DND-41 (cell line): ENCODE data around the gene TMEM97.

Source experiments
- EZH2 ChIP-seq: IDR thresholded peaks from 3 replicates; pipeline ENCODE4 v1.6.1; 2012; ENCODE audit warnings: borderline replicate concordance, low read depth, mild to moderate bottlenecking, moderate library complexity, low read length, inconsistent platforms; ENCODE audit not compliant: severe bottlenecking
- TF ChIP-seq, protein P1 (sequence below): IDR thresholded peaks from 2 replicates; pipeline ENCODE4 v1.5.1; 2012; ENCODE audit warnings: borderline replicate concordance, low read length, moderate library complexity, mild to moderate bottlenecking; ENCODE audit not compliant: poor library complexity, severe bottlenecking; ENCODE audit errors: extremely low read depth

GRCh38 chr17:28370035-28370743 lies 51.2 kb downstream of the TMEM97 start, which contains the start of gene VTN:
- TF ChIP-seq, protein P1, sequence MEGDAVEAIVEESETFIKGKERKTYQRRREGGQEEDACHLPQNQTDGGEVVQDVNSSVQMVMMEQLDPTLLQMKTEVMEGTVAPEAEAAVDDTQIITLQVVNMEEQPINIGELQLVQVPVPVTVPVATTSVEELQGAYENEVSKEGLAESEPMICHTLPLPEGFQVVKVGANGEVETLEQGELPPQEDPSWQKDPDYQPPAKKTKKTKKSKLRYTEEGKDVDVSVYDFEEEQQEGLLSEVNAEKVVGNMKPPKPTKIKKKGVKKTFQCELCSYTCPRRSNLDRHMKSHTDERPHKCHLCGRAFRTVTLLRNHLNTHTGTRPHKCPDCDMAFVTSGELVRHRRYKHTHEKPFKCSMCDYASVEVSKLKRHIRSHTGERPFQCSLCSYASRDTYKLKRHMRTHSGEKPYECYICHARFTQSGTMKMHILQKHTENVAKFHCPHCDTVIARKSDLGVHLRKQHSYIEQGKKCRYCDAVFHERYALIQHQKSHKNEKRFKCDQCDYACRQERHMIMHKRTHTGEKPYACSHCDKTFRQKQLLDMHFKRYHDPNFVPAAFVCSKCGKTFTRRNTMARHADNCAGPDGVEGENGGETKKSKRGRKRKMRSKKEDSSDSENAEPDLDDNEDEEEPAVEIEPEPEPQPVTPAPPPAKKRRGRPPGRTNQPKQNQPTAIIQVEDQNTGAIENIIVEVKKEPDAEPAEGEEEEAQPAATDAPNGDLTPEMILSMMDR: no peak
- TF ChIP-seq EZH2: no peak
